ENCODE data around the gene CDH23. TPM values are rescaled to one million over a fixed set of nuclear protein-coding genes. Genes with fewer than 3 reads are reported as not detected.
A peak's percentile ranks its signal among the peaks of the same experiment; 100 is the strongest.

CDH23 gene
- total and polyA plus RNA-seq, 9 of the 15 experiments (the other 6 are each of a cell fraction or from before 2014, with no cell fraction given): 0.18 to 1.2 (median 0.47) TPM

DNA sequence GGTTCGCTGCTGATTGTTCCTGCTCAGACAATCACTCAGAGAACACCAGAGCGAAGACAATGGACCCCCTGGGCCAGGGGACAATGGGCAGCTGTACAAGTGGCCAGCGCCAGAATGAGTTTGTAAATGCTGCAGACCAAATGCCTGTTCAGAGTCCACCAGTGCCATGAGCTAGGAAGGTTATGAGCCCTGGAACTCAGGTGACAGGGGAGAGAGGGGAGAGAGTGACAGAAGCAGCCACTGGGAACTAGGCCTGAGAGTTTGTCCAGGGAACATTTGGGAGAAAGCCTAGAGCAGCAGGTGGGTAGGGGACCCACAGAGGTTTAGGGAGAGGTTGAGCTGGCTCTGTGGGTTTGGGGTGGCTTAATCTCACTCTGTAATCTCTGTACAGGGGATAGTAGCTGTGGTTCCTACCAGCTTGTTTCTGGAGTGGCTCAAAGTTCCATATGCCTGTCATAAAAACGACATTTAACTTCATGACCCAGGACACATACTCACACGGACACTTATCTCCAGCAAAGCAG, 262.5 kb downstream of the CDH23 start:
- WGBS (ENCODE audit: insufficient coverage, low coverage, missing lambda C conversion rate): 54% methylated on average over 5 of the region's 5 CpGs
- BruUV-seq (replicated peaks): no TSS peak
- FAIRE-seq (peak; percentile 84), DNase-seq (ENCODE audit: extremely low read depth in 1 of 4, low spot score in 3 of 4) (peak in 1 of 4 experiments; percentile 49), ATAC-seq (peak; percentile 39)
- TF ChIP-seq ZNF197 (CRISPR knock-in tag; IDR thresholded peaks at IDR 0.05; ENCODE audit: low read depth) (0 out of 2 replicates have a peak, but pooled peaks have one; percentile 49), CBFA2T3 (IDR thresholded peaks at IDR 0.05) (0 out of 2 replicates have a peak, but pooled peaks have one; percentile 14)
- TF ChIP-seq, protein P1, sequence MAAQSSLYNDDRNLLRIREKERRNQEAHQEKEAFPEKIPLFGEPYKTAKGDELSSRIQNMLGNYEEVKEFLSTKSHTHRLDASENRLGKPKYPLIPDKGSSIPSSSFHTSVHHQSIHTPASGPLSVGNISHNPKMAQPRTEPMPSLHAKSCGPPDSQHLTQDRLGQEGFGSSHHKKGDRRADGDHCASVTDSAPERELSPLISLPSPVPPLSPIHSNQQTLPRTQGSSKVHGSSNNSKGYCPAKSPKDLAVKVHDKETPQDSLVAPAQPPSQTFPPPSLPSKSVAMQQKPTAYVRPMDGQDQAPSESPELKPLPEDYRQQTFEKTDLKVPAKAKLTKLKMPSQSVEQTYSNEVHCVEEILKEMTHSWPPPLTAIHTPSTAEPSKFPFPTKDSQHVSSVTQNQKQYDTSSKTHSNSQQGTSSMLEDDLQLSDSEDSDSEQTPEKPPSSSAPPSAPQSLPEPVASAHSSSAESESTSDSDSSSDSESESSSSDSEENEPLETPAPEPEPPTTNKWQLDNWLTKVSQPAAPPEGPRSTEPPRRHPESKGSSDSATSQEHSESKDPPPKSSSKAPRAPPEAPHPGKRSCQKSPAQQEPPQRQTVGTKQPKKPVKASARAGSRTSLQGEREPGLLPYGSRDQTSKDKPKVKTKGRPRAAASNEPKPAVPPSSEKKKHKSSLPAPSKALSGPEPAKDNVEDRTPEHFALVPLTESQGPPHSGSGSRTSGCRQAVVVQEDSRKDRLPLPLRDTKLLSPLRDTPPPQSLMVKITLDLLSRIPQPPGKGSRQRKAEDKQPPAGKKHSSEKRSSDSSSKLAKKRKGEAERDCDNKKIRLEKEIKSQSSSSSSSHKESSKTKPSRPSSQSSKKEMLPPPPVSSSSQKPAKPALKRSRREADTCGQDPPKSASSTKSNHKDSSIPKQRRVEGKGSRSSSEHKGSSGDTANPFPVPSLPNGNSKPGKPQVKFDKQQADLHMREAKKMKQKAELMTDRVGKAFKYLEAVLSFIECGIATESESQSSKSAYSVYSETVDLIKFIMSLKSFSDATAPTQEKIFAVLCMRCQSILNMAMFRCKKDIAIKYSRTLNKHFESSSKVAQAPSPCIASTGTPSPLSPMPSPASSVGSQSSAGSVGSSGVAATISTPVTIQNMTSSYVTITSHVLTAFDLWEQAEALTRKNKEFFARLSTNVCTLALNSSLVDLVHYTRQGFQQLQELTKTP (IDR thresholded peaks at IDR 0.05; ENCODE audit: low read depth in 1 of 2, partially characterized antibody in 2 of 2): no peak
- TF ChIP-seq, protein P2, sequence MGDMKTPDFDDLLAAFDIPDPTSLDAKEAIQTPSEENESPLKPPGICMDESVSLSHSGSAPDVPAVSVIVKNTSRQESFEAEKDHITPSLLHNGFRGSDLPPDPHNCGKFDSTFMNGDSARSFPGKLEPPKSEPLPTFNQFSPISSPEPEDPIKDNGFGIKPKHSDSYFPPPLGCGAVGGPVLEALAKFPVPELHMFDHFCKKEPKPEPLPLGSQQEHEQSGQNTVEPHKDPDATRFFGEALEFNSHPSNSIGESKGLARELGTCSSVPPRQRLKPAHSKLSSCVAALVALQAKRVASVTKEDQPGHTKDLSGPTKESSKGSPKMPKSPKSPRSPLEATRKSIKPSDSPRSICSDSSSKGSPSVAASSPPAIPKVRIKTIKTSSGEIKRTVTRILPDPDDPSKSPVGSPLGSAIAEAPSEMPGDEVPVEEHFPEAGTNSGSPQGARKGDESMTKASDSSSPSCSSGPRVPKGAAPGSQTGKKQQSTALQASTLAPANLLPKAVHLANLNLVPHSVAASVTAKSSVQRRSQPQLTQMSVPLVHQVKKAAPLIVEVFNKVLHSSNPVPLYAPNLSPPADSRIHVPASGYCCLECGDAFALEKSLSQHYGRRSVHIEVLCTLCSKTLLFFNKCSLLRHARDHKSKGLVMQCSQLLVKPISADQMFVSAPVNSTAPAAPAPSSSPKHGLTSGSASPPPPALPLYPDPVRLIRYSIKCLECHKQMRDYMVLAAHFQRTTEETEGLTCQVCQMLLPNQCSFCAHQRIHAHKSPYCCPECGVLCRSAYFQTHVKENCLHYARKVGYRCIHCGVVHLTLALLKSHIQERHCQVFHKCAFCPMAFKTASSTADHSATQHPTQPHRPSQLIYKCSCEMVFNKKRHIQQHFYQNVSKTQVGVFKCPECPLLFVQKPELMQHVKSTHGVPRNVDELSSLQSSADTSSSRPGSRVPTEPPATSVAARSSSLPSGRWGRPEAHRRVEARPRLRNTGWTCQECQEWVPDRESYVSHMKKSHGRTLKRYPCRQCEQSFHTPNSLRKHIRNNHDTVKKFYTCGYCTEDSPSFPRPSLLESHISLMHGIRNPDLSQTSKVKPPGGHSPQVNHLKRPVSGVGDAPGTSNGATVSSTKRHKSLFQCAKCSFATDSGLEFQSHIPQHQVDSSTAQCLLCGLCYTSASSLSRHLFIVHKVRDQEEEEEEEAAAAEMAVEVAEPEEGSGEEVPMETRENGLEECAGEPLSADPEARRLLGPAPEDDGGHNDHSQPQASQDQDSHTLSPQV (IDR thresholded peaks at IDR 0.05): peak; percentile 51
- peaks cover 28 to 43% of the 10 kb centered on the region in 2 experiments for H3K4me1 ChIP-seq (replicated peaks in 1 of 2; ENCODE audit: control insufficient read depth in 2 of 2, insufficient read depth in 2 of 2, low read length in 2 of 2)
- no peaks in the 10 kb centered on the region for H3K79me2 ChIP-seq (ENCODE audit: control insufficient read depth, insufficient read depth, low read length)
- H3K9me1 ChIP-seq (ENCODE audit: control insufficient read depth, insufficient read depth, low read length): no peaks in the 10 kb centered on the region
- no peaks in the 10 kb centered on the region for H4K20me1 ChIP-seq (replicated peaks; ENCODE audit: control insufficient read depth, insufficient read depth, low read length)
- H3K9ac ChIP-seq (ENCODE audit: insufficient read depth in 1 of 2, low read depth in 2 of 2, low read length in 2 of 2): peak overlapping the region; percentile 18 to 35; a peak in 3 of 4 replicates
- intact Hi-C loops (cut with micrococcal nuclease): no loop called here
- H3K36me3 ChIP-seq (ENCODE audit: control insufficient read depth, insufficient read depth, low read length): no peaks in the 10 kb centered on the region
- ChIA-PET CTCF (ENCODE audit: low intra/inter-chr PET ratio) (no interaction called here), POLR2A (interaction anchor here (0.5 to 2.7 kb wide), 11 partner anchors 9 to 366 kb away, joined by 3 to 13 read pairs (median 3); partner anchors contain the start of gene VSIR)
- H3K27me3 ChIP-seq (ENCODE audit: control insufficient read depth in 2 of 2, insufficient read depth in 2 of 2, low read length in 2 of 2): no peaks in the 10 kb centered on the region
- H2AFZ ChIP-seq (ENCODE audit: low read depth, low read length): peak overlapping the region; percentile 85
- H3K27ac ChIP-seq (ENCODE audit: extremely low read depth, low read depth, low read length): peak overlapping the region; percentile 26
- H3K9me3 ChIP-seq (replicated peaks; ENCODE audit: control insufficient read depth, insufficient read depth, low read depth, low read length): no peaks in the 10 kb centered on the region
- H3K4me3 ChIP-seq: no peak overlapping the region
- in situ Hi-C loops (cut with MboI): no loop called here
- no peak overlapping the region for H3K4me2 ChIP-seq (ENCODE audit: insufficient read depth, low read length)
